Body of pancreas (tissue), 4 donors: ENCODE measurements around the gene SLC12A4. TPM values are rescaled to one million over a fixed set of nuclear protein-coding genes. Genes with fewer than 3 reads are reported as not detected.
"Not testable (repeated sequence)": the region's sequence is repeated elsewhere in the genome, so short reads cannot be mapped to it uniquely, and the experiment has no call there.

Experiments
- ATAC-seq: fragments of 150-250 bp; one replicate; pipeline ENCODE4 v1.9.1; 2016
- DNase-seq, 4 donors: peaks; one replicate each; pipeline ENCODE4 v3.0.0-alpha.2; 2019
- H3K27ac ChIP-seq, 4 donors: fragments of 200-600 bp; sonication (generic); 1 replicate in 3 of 4; 2 replicates in 1 of 4; pipeline versions ENCODE4 v1.5.1 to v1.6.1; 2016 to 2019; ENCODE audit warnings: mild to moderate bottlenecking in 1 of 4, mixed read lengths in 1 of 4, moderate library complexity in 1 of 4
- H3K27me3 ChIP-seq, 2 donors: fragments of 200-600 bp; sonication (generic); one replicate each; pipeline ENCODE4 v1.6.0; 2016; ENCODE audit warnings: mild to moderate bottlenecking in 1 of 2
- H3K36me3 ChIP-seq, 2 donors: fragments of 200-600 bp; sonication (generic); replicated peaks in 1 of 2; 2 replicates each; pipeline ENCODE4 v1.5.1; 2016; ENCODE audit warnings: low read depth in 2 of 2; ENCODE audit not compliant: insufficient read depth in 1 of 2
- H3K4me1 ChIP-seq: fragments of 200-600 bp; sonication (generic); one replicate; pipeline ENCODE4 v1.6.0; 2016
- H3K4me3 ChIP-seq, 2 donors: fragments of 200-600 bp; sonication (generic); 1 replicate in 1 of 2; 2 replicates in 1 of 2; pipeline ENCODE4 v1.5.1; 2016 to 2019
- H3K9me3 ChIP-seq, 3 donors: fragments of 200-600 bp; sonication (generic); 1 replicate in 2 of 3; 2 replicates in 1 of 3; pipeline ENCODE4 v1.5.1; 2016
- POLR2A ChIP-seq, 3 donors: fragments of 450-650 bp; IDR thresholded peaks; one replicate each; pipeline ENCODE4 v1.6.1; 2016; ENCODE audit warnings: antibody characterized with exemption in 3 of 3, mild to moderate bottlenecking in 2 of 3
- WGBS, 2 donors: methylation state at CpG; one replicate each; pipeline ENCODE4 v1.1.5; 2017; 5-methylcytosine and 5-hydroxymethylcytosine counted together
- intact Hi-C: fragments of 100-400 bp; cut with DNase I; formaldehyde crosslinking; loops from one replicate; pipeline ENCODE4 v1.15.1; 2023
- total RNA-seq, 2 donors: library from RNA; depleted of rRNA; stranded (reverse); fragments of >200 nt; gene quantifications; one replicate each; pipeline ENCODE4 v1.1.0, GENCODE V29; 2016
- TF ChIP-seq, protein P1 (sequence below), 7 experiments: fragments of 450-650 bp in 4 of 7; fragments of 200-600 bp in 3 of 7; sonication (generic) in 3 of 7; IDR thresholded peaks; one replicate each; pipeline ENCODE4 v1.5.1; 2016 to 2019; ENCODE audit warnings: antibody characterized with exemption in 7 of 7

Gene SLC12A4
- total RNA-seq, 2 donors from 2014 or later, result 23.3 to 61.3 TPM

GRCh38 chr16:67939507-67940445 lies 28.7 kb downstream of the SLC12A4 start:
- ATAC-seq, result no peak
- H3K36me3 ChIP-seq, result no peaks in the 10 kb centered on the region
- peak overlapping the region in 1 of 4 donors; percentile 2 for H3K27ac ChIP-seq
- TF ChIP-seq, protein P1, sequence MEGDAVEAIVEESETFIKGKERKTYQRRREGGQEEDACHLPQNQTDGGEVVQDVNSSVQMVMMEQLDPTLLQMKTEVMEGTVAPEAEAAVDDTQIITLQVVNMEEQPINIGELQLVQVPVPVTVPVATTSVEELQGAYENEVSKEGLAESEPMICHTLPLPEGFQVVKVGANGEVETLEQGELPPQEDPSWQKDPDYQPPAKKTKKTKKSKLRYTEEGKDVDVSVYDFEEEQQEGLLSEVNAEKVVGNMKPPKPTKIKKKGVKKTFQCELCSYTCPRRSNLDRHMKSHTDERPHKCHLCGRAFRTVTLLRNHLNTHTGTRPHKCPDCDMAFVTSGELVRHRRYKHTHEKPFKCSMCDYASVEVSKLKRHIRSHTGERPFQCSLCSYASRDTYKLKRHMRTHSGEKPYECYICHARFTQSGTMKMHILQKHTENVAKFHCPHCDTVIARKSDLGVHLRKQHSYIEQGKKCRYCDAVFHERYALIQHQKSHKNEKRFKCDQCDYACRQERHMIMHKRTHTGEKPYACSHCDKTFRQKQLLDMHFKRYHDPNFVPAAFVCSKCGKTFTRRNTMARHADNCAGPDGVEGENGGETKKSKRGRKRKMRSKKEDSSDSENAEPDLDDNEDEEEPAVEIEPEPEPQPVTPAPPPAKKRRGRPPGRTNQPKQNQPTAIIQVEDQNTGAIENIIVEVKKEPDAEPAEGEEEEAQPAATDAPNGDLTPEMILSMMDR (IDR thresholded peaks at IDR 0.05), result no peak
- no peak for TF ChIP-seq POLR2A (IDR thresholded peaks at IDR 0.05)
- peaks cover 28% of the 10 kb centered on the region for H3K4me1 ChIP-seq
- intact Hi-C loops, result no loop called here
- no peaks in the 10 kb centered on the region for H3K27me3 ChIP-seq
- WGBS, 2 donors, result 68 to 70% methylated on average over 15 to 32 of the region's 33 CpGs
- H3K9me3 ChIP-seq, result no peaks in the 10 kb centered on the region
- DNase-seq, result peak; percentile 55 to 78 (median 64)
- no peak overlapping the region for H3K4me3 ChIP-seq

DNA sequence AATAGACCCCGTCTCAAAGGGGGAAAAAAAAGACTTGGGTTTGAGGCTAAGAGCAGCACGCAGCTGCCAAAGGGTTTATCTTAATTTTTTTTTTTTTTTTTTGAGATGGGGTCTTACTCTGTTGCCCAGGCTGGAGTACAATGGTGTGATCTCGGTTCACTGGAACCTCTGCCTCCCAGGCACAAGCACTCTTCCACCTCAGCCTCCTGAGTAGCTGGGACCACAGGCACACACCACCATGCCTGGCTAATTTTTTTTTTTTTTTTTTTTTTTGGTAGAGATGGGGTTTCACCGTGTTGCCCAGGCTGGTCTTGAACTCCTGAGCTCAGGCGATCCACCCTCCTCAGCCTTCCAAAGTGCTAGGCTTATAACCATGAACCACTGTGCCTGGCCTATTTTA lies 30.7 kb downstream of the SLC12A4 start:
- WGBS, 2 donors, result 91 to 93% methylated on average over 5 of the region's 5 CpGs
- H3K36me3 ChIP-seq, H3K4me3 ChIP-seq, H3K27ac ChIP-seq, DNase-seq, H3K9me3 ChIP-seq, H3K27me3 ChIP-seq, ATAC-seq, intact Hi-C loops: not testable (repeated sequence)
- peaks cover 46% of the 10 kb centered on the region for H3K4me1 ChIP-seq

DNA sequence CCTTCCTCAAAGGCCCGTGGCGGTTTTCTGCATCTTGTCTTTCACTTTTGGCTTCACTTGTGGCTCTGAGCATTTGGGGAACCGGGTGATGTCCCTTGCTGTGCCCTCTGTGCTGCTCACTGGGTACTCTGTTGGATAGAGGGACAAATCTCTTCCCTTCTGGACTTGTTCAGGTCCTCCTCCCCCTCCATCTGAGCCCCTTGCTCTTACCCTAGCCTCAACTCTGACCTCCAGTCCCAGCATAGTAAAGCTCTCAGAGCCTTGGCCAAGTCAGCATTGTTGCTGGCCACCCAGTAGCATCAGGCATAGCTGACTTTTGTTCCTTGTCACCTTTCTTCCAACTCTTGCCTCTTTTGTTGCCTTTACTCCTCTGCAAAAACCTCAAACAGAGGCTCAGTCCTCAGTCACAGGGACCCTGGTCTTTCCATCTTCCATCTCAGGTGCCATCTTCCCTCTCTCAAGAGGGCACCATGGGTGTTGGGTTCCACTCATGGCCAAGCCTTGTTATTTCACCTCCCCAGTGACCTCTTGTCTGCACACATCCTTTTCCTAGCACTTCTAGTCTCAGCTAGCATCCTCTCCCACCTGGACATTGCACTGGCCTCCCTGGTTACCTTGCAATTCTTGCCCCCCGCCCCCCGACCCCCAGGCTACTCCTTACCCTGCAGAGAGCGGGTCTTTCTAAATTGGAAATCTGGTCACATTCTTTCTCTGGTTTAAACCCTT lies 31.4 kb downstream of the SLC12A4 start:
- TF ChIP-seq POLR2A (IDR thresholded peaks at IDR 0.05), result no peak
- TF ChIP-seq, protein P1 (IDR thresholded peaks at IDR 0.05), result no peak
- ATAC-seq, result no peak
- DNase-seq, result peak in 2 of 4 donors; percentile 9 to 82
- Histone ChIP-seq H3K27me3 (no peaks in the 10 kb centered on the region), H3K9me3 (no peaks in the 10 kb centered on the region), H3K27ac (peak overlapping the region; percentile 81 to 97 (median 88)), H3K36me3 (no peaks in the 10 kb centered on the region), H3K4me3 (peak overlapping the region; percentile 72 to 87), H3K4me1 (peaks cover 53% of the 10 kb centered on the region)
- intact Hi-C loops, result no loop called here
- 48% methylated on average over 6 of the region's 6 CpGs for WGBS, 2 donors

DNA sequence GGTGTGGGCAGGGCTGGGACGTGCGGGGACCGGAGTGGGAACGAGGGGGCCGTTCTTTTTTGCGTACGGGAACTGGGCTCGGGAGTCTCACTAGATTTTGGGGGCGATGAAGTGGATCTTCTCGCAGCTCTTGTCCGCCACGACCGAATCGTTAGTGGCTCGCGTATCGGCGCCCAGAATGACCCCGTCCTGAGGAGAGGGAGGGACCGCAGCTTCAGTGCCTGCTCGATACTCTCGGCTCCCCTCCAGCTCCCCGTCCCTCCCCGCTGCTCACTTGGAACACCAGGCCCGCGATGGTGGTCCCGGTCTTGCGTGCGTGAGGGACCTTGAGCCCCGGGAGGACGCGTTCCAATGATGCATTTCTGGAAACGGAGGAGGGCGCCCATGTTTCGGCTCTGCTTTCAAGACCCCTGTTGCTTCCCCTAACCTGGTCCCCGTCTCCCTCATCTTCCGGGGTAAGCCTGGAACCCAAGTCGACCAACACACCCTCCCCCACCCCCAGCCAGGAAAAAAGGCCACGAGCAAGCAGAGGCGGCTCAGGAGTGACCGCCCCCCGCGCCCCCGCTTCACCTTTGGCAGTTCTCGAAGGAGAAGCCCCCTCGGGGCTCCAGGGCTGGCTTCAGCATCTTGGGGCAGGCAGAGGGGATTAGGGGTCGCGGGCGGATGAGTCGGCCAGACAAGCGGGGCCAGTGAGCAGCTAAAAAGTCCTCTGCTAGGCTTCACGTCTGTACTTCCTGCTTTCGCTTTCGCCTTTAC lies 32.1 kb downstream of the SLC12A4 start, which contains the start of gene PSMB10:
Gene PSMB10, minus strand, starts transcription at position 727 of the 756 bp plus-strand sequence. Its CDS starts 101 bp downstream, at position 626.
- TF ChIP-seq POLR2A (IDR thresholded peaks at IDR 0.05), result peak in 2 of 3 donors; percentile 57 to 68
- TF ChIP-seq, protein P1 (IDR thresholded peaks at IDR 0.05), result no peak
- DNase-seq, result peak in 3 of 4 donors; percentile 60 to 62 (median 60)
- WGBS, 2 donors, result 0 to 1% methylated on average over 14 to 54 of the region's 54 CpGs

More for the DNA sequence above, 32.1 kb downstream of the SLC12A4 start, which contains the start of gene PSMB10:
- Histone ChIP-seq H3K27ac (peak within 1 kb of the TSS; percentile 81 to 97 (median 88)), H3K27me3 (no peaks in the 10 kb centered on the region), H3K9me3 (no peaks in the 10 kb centered on the region), H3K4me1 (peaks cover 60% of the 10 kb centered on the region), H3K36me3 (no peaks in the 10 kb centered on the region), H3K4me3 (peak within 1 kb of the TSS; percentile 72 to 87)
- ATAC-seq, result peak; percentile 16
- intact Hi-C loops, result no loop called here
